Fibroblast of gingiva (primary cell): ENCODE results near the gene PDIA2.

Source experiments
- DNase-seq: peaks from one replicate; pipeline ENCODE4 v3.0.0-alpha.2; 2011; ENCODE audit warnings: low read depth

PDIA2 gene

GRCh38 chr16:301235-301634, 18.3 kb downstream of the PDIA2 start:
- no peak for DNase-seq

- no peak for DNase-seq
Measured at GRCh38 chr16:301950-302349, 19.0 kb downstream of the PDIA2 start.

- no peak for DNase-seq
Measured at GRCh38 chr16:303760-304505, 21.0 kb downstream of the PDIA2 start.

GRCh38 chr16:305916-306626, 23.1 kb downstream of the PDIA2 start:
- no peak for DNase-seq

- no peak for DNase-seq
Measured at GRCh38 chr16:306911-307370, 24.0 kb downstream of the PDIA2 start.

GRCh38 chr16:307691-308312, 24.8 kb downstream of the PDIA2 start:
- DNase-seq: no peak

GRCh38 chr16:309476-309875, 26.5 kb downstream of the PDIA2 start:
- DNase-seq: no peak

- DNase-seq: no peak
Measured at GRCh38 chr16:311725-312124, 28.8 kb downstream of the PDIA2 start.

GRCh38 chr16:314351-314750, 31.4 kb downstream of the PDIA2 start:
- no peak for DNase-seq

- no peak for DNase-seq
Measured at GRCh38 chr16:314795-315299, 31.9 kb downstream of the PDIA2 start.

- no peak for DNase-seq
Measured at GRCh38 chr16:316741-317464, 33.9 kb downstream of the PDIA2 start.

- DNase-seq: no peak
Measured at GRCh38 chr16:317583-317982, 34.6 kb downstream of the PDIA2 start.

- no peak for DNase-seq
Measured at GRCh38 chr16:318628-319027, 35.7 kb downstream of the PDIA2 start.

- DNase-seq: no peak
Measured at GRCh38 chr16:320206-320605, 37.2 kb downstream of the PDIA2 start.

- DNase-seq: no peak
Measured at GRCh38 chr16:321532-321931, 38.6 kb downstream of the PDIA2 start.

- DNase-seq: no peak
Measured at GRCh38 chr16:322476-323143, 39.6 kb downstream of the PDIA2 start.

- no peak for DNase-seq
Measured at GRCh38 chr16:324201-324450, 41.2 kb downstream of the PDIA2 start.

- no peak for DNase-seq
Measured at GRCh38 chr16:324451-325334, 41.7 kb downstream of the PDIA2 start.

GRCh38 chr16:325375-326145, 42.6 kb downstream of the PDIA2 start:
- DNase-seq: no peak

GRCh38 chr16:330741-331140, 47.8 kb downstream of the PDIA2 start:
- DNase-seq: no peak
